CD4-positive, alpha-beta T cell treated with Interleukin-6 at 100 ng/mL for 8 hours (primary cell): ENCODE results near the gene HOXC11.

ENCODE experiments used
- DNase-seq: peaks from one replicate; pipeline ENCODE4 v3.0.0-alpha.2; 2020; ENCODE audit warnings: mixed read lengths, low spot score

HOXC11 gene

DNA sequence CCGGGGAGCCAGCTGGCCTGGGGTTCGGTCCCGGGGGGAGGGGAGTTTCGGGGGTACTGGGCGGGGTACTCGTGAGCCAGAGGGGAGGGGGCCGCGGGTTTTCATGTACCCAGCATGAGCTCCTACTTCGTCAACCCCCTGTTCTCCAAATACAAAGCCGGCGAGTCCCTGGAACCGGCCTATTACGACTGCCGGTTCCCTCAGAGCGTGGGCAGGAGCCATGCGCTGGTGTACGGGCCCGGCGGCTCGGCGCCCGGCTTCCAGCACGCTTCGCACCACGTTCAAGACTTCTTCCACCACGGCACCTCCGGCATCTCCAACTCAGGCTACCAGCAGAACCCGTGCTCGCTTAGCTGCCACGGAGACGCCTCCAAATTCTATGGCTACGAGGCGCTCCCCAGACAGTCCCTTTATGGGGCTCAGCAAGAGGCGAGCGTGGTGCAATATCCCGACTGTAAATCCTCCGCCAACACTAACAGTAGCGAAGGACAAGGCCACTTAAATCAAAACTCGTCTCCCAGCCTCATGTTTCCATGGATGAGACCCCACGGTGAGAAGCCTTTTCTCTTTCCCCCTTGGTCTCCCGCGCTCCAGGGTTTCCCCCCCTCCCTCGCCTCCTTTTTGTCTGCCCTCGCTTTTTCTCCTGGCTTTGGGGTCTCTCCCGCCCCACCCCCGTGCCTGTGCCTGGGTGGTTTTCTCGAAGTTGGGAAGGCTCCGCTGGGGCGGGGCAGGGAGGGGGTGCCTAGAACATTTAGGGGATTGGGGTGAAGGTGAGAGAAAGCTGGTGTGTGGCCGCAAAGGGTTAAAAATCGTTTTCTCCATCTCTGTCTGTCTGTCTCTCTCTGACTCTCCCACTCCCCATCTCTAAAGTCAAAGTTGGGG is 36.5 kb downstream of the HOXC11 start:
- no peak for DNase-seq

DNA sequence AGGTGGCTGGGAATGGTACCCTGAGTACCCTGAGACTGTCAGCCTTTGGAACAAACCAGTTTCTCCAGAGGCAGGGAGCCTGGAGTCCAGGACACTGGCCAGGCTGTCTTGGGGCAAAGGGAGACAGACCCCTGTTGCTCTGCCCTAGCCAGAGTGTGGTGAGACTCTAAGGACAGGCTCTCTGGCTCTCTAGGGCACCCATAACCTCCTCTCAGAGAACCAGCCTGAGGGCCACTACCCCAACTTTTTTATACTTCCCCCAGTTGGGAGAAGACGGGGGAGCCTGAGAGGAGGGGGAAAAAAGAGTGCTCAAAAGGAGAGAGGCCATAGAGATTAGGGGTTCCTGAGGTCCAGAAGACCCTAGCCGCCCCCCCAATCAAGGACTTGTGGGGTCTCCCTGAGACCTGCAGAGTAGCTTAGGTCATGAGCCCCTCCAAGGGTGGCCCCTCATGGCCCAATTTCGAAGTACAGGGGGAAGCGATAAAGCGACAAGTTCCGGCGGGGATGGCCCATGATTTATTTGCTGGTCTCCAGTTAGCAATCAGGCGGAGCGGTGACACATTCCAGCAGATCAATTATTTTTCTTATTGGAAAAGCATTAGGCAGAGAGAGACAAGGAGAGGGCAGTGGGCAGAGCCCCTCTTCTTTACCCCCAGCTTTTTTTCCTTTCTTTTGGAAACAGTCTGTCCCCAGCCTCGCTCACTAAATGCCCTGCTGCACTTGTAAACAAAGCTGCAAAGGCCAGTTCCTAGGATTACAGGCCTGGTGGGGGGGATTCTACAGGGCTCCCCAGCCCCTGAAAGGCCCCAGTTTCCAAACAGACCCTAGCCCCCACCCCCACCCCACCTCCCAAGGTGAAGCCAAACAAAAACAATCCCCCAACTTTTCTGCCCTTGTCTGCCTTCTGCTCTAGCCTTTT is 37.4 kb downstream of the HOXC11 start:
- DNase-seq = no peak

DNA sequence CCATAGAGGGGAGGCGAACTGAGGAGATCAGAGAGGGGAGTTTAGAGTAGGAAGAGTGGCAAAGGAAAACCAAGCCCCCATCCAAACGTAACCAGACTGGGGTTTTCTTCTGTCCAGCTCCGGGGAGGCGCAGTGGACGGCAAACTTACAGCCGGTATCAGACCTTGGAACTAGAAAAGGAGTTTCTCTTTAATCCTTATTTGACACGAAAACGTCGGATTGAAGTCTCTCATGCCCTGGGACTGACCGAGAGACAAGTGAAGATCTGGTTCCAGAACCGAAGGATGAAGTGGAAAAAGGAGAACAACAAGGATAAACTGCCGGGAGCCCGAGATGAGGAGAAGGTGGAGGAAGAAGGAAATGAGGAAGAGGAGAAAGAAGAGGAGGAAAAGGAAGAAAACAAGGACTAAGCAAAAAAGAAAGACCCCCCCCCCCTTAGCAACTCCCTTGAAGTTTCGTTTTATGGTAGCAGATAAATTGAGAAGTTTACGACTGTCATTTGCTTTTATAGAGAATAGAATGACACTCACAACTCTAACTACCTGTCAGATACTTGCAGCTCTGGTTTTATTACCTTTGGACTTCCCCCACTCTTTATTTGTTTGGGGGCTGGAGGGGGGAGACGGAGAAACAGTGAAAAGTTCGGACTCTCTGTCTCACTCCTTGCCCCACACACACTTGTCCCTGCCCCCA is 38.2 kb downstream of the HOXC11 start:
- no peak for DNase-seq

DNA sequence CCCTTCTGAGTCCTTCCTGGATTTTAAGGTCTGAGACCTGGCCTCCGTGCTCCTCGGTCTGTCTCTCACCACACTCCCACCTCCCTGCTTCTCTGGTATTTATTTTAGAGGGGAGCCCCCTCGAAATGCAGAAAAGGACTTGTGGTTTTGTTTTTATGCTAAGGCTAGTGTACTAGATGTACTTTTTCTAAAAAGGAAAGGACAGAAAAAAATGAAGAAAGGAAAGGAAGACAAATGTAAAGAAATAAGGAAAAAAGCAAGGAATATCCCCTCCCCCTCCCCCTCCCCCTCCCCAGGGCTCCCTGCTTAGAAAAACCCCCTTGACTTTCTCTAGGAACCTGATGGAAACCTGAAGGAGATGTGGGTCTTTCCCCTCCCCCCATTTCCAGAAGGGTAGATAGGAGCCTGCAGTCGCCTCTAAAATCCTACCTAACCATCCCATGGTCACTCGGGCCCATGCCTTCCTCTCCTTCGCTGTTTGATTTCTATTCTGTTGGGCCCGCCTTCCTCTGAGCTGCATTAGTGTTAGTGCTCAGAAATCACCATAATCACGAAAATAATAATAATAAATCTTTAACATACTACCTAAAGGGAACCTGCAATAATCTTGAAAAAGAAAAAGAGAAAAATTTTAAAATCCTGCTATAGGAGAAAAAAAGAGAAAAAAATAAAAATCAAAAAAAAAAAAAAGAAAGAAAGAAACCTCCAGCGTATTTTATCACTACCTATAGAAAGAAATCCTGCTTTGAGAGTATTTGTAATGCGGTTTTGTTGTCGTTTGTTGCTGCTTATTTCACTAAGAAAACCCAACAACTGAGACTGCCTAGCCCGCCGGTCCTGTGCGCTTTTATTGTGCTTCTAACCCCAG is 39.0 kb downstream of the HOXC11 start:
- DNase-seq = no peak

DNA sequence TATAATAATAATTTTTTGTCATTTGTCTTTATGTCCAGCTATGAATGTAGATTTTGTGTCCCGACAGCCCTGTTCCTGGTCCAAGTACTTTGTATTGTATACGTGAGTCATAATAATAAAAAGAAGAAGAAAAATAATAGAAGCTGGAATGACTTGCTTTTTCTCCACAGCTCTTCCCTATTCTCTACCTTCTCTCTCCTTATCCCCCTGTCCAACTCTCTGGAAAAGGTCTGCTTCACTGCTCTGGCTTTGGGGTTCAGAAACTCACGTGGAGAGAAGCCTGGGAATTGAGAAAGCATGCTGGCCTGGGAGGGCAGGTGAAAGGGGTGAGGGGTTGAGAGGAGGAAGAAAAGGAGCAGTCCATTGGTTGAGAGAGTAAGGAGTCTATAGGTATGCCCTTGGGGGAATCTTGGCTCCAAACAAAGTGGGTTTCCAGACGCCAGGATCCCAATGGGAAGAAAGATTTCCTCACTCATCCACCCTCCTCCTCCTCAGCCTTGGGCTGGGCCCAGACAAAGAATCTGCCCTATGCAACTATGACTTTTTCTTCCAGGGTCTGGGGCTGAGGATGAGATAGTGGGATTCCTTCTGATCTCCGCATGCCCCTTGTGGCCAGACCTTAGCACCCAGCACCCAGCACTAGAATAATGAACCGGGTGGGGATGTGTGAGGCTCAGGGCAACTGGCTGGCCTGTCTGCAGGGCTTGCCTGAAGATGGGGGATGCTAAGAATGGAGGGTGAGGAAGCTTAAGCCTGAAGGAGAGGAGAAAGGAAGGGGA is 39.9 kb downstream of the HOXC11 start:
- no peak for DNase-seq

DNA sequence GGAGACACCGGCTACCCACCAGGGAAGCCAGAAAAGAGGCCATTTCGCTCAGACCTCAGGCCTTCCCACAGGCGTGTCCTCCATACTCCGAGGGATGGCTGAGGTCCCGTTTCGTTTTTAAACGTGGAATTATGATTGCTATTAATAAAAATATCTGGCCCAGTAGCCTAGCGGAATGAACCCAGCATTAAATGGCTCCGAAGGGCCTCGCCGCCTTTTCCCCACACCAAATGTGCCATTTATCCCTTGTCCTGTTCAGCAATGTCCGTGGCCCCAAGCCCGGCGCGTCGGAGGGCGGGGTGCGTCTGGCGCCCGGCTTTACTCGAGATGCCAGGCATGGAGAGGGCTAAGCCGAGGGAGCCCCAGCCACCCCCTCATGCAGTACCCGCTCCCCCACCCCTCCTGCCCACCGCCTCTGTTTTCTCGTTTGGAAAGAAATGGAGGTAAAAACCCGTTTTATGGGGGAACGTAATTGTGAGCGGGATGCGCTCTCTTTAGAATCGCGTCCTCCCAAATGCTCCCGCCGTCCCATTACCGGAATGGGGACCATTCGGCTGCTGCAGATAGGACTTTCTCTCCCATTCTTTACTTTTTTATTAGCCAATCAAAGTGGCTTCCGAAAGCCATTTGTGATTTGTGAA is 41.6 kb downstream of the HOXC11 start:
- DNase-seq = no peak

DNA sequence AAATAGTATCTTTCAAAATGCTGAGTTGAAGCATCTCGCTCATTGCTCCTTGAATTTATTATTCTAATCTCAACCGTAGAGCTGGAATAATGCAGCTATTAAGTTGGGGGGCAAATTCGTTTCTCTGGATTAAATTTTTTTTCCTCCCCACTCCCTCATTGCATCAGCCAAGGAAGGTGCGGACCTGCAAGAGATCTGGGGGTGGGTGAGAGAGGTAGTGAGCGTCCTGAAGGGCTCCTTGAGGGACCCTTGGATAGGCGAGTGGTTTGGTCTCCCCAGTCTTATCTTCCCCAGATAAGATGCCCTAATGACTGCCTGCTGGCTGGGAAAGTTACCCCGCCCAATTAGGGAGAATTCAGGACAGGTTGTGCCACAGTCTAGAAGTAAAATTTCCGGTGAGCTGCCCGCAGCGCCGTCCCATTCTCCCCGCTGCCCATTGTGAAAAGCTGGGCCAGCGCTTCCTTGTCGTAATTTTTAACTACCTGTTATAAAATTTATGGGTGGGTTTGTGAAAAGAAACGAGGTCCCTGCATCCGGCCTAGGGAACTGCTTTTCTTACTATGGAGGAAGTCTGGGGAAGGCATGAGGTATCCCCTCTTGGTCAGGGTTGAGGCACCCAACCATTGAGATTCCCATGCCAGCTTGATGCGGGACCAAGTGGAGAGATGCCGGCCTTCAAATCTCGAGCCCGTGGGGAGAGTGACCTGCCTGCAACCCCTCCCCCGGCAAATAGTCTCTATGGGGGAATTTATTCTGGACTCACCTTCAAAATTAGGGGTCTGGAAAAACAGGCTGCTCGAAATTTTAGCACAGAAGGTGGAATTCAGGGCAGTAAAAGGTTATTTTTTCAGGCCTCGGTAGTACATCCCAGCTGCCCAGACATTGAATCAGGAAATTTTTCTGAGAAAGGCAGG is 42.3 kb downstream of the HOXC11 start:
- DNase-seq = no peak

DNA sequence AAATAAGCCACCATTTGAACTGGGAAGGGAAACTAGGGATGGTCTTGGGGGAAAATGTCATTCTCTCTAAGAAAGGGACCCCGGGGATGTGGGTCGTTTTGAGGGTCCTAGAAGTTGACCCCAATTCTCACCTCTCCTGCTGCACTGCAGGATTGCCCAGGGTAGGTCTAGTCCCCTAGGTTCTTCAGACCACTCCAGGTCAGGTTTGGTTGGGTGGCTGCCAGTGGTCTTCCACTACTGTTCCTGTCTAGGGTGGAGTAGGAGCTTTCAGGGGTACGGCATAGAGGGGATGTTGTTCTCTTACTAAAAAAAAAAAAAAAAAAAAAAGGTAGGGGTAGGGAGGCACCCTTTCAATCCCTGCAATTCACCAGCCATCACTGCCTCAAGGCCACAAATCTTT is 43.1 kb downstream of the HOXC11 start:
- no peak for DNase-seq

DNA sequence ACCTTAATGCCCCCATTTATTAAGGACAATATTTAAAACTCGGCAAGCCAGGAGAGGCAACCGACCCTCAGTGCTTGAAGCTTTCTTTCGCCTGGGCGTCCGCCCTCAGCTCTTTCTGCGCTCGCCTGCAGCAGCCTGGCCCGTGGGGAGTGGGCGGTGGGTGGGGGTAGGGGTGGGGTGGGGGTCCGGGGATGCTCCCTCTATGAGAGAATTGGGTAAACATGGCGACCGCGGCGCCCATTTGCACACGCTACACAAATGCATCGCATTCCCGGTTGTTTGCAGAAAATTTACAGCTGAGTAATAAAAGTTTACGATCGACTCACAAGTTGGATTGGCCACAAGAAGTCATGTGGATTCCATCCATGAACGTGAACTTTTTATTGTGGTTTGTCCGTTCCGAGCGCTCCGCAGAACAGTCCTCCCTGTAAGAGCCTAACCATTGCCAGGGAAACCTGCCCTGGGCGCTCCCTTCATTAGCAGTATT is 43.6 kb downstream of the HOXC11 start:
- no peak for DNase-seq

DNA sequence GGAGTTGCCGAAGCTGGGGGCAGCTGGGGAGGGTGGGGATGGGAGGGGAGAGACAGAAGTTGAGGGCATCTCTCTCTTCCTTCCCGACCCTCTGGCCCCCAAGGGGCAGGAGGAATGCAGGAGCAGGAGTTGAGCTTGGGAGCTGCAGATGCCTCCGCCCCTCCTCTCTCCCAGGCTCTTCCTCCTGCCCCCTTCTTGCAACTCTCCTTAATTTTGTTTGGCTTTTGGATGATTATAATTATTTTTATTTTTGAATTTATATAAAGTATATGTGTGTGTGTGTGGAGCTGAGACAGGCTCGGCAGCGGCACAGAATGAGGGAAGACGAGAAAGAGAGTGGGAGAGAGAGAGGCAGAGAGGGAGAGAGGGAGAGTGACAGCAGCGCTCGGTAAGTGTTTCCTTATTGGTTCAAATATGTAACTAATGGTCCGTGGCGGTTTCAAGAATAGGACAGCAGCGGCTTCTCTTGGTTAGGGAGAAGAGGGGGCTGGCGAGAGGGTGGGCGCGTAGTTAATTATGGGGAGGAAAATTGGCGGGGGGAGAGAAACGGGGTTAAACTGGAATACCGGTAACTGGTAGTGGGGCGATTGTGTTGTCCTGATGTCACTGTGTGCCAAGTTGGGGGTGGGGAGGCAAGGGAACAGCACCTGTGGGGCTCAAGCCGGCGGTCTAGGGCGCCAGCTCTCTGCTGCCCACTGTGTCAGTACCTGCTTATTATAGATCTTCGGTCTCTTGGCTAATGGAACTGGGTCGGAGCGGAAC is 44.3 kb downstream of the HOXC11 start:
- no peak for DNase-seq

DNA sequence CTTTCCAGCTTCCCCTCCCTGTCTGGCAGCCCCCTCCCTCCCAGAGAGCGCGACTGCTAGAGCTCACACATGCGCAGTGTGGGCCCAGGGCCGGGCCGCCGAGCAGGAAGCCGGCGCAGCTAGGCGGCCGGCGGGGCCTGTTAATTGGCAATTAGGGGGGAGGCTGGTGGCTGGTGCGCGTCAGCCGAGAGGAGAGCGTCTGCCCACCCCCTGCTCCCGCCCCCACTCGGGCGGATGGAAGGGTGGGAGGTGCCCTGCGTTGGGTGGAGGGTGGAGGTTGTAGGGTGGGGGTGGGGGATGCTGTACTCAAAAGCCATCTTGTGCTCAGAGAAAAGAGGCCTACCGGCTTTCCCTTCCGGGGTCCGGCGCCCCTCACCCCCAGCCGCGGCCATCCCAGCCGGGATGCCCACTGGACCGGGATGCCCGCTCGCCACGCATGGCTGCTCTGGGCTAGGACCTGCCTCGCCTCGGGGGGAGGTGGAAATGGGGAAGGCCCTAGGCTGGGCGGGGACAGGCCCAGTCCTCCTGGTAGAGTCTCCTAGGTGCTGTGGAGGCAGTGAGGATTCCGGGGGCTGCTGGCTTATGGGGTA is 45.0 kb downstream of the HOXC11 start:
- DNase-seq = peak; percentile 68

DNA sequence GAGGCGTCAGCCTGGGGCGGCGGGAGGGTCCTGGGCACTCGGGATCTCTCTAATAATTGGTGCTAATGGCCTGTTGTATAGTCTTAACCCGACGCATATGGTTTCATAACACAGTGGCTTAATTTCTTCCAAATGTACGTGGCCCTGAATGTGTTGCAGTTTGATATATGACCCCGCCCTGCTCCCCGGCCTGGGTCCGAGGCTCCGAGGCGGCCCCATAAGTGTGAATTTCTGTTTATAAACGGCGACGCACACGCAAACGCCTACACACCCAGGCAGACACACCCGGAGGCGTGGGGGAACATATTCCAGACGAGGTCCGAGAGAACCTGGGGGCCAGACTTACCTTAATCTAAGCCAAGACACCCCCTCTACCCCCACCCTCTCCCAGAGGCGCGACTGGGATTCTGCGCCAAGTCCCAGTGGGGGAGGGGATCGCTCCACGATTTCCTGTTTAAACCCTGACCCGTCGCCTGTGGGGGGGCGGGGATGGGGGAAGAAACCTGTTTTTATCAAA is 45.6 kb downstream of the HOXC11 start:
- no peak for DNase-seq

DNA sequence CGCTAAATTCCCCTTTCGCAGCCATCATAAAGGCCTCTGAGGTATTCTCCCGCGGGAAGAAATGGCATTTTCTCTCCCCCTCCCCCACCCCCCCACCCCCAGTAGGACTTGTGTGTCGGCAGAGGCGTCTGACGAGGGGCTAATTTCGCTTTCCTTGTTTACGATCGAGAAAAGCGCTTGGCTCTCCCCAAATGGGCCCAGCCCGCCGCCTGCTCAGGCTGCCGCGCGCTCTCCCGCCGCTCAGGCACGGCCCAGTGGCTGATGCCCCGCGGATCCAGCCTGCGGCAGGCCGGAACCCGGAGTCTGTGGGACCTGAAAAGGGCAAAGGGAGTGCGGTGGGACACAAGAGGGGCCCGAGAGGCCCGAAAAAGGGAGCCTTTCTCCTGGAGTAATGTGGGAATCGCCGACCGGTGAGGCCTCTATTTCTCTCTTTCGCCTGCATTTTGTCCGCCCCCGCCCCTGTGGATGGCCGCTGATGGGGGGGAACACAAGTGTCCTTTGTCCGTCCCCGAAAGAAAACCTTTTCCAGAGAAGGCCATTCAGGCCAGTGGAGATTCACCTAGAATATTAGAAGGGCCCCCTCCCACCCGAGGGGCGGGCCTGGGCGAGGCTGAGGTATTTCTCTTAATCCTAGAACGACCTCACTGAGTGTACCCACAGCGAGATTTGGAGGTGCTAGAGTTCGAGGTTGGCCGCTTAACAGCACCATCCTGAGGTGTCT is 46.3 kb downstream of the HOXC11 start:
- DNase-seq = no peak

DNA sequence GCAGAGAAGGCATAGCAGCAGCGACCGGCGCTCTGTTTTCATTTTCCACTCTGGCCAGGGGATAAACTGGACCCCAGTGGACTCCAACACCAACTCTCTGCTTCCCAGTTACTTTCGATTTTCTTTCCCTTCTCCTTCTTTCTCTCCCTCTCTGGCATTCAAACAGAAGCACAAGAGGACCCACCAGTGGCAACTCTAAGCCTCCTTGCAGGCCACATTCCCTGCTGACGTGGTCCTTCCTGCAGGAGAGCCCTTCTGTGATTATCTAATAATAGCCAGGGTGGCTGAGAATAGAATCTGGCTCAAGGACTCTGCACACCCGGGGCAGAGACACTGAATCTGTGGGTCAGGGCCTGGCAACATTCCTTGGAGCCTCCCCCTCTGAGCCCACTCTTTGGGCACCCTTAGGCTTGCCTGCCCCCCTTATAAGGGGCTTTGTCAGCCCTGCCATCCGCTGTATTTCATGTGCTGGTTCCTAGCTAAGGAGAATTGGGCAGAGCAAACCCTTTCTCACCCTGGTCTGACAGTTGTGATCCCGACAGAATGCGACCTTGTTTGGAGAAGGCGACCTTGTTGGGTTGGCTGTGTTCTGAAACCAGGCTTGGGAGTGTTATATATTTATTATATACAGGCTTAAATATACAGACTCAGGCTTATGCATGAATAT is 47.1 kb downstream of the HOXC11 start:
- DNase-seq = no peak

DNA sequence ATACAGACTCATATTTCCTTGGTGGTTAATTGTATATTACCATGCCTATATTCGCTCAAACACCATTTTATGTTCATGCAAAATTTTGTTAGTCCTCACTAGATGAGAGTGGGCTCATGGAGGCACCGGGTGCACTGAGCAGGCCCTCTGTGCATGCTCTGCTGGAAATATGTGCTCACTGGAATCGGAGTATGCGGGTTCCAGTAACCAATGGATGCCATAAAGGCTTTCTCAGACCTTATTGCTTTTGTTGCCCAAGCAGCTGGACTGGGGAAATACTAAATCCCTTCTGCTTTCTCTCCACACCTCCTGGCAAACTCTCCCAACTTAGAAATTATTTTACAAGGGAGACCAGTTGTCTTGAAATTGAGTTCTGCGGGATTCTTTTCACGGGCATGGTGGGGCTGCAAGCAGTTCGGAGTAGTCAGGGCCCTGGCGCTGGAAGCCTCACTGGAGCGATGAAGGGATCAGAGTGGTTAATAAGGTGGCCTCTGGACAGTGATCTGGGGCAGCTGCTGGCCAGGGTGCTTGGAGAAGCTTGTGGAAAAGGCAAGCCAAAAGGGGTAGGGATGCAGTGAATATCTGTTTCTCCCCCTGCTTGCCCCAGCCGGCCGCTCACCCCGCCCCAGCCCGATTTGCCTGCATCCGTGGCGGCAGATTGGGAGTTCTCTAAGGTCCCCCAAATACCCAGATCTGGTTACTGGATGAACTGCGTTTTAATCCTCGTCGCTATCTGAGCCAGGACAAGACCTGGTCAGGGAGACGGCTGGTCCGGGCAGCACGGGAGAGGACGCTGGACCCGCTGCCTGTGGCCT is 47.9 kb downstream of the HOXC11 start:
- DNase-seq = no peak
